Tibial nerve (tissue), 4 donors: ENCODE results near the gene GZMH.

Experiments used
- EP300 ChIP-seq, 2 donors: sonication (generic); formaldehyde crosslinking; IDR thresholded peaks; one replicate each; pipeline ENCODE4 v1.6.1; 2017; ENCODE audit warnings: antibody characterized with exemption in 2 of 2, mild to moderate bottlenecking in 1 of 2
- POLR2A ChIP-seq, 2 donors: fragments of 450-650 bp; IDR thresholded peaks; one replicate each; pipeline ENCODE4 v1.6.1; 2017; ENCODE audit warnings: antibody characterized with exemption in 2 of 2, mild to moderate bottlenecking in 2 of 2, moderate library complexity in 2 of 2
- TF ChIP-seq, protein P1 (sequence below), 5 experiments: fragments of 200-600 bp in 3 of 5; fragments of 450-650 bp in 2 of 5; sonication (generic) in 3 of 5; IDR thresholded peaks; one replicate each; pipeline ENCODE4 v1.5.1; 2016 to 2019; ENCODE audit warnings: antibody characterized with exemption in 5 of 5, mild to moderate bottlenecking in 3 of 5, moderate library complexity in 2 of 5

GRCh38 chr14:24607635-24608514, 1.6 kb downstream of the GZMH start:
- TF ChIP-seq, protein P1, sequence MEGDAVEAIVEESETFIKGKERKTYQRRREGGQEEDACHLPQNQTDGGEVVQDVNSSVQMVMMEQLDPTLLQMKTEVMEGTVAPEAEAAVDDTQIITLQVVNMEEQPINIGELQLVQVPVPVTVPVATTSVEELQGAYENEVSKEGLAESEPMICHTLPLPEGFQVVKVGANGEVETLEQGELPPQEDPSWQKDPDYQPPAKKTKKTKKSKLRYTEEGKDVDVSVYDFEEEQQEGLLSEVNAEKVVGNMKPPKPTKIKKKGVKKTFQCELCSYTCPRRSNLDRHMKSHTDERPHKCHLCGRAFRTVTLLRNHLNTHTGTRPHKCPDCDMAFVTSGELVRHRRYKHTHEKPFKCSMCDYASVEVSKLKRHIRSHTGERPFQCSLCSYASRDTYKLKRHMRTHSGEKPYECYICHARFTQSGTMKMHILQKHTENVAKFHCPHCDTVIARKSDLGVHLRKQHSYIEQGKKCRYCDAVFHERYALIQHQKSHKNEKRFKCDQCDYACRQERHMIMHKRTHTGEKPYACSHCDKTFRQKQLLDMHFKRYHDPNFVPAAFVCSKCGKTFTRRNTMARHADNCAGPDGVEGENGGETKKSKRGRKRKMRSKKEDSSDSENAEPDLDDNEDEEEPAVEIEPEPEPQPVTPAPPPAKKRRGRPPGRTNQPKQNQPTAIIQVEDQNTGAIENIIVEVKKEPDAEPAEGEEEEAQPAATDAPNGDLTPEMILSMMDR (IDR thresholded peaks at IDR 0.05) = no peak
- no peak for TF ChIP-seq POLR2A (IDR thresholded peaks at IDR 0.05)
- no peak for TF ChIP-seq EP300 (IDR thresholded peaks at IDR 0.05)
